RPMI8226 (cell line): ENCODE results near the gene FAM20C.
"Not testable (repeated sequence)": the region's sequence is repeated elsewhere in the genome, so short reads cannot be mapped to it uniquely, and the experiment has no call there.

ENCODE experiments used
- DNase-seq: peaks from one replicate; pipeline ENCODE4 v3.0.0-alpha.2; 2015

Gene FAM20C

DNA sequence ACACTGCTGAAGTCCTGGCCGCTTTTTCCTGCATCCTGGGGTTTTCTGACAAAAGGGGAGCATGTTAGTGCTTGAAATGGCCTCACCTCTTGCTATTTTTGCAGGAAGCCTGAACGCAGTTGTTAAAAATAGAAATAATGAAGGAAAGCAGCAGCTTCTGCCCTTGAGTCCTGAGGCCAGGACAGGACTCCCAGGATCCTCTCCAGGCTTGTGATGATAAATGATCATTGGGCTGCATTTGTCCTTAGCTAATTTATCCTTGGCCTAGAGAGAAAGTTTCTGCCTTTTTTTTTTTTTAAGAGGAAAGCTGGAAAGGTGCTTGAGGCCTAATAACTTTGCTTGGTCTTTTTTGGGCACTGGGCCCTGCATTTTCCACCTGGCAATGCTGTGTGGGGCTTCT is 17.7 kb upstream of the FAM20C start:
- no peak for DNase-seq

DNA sequence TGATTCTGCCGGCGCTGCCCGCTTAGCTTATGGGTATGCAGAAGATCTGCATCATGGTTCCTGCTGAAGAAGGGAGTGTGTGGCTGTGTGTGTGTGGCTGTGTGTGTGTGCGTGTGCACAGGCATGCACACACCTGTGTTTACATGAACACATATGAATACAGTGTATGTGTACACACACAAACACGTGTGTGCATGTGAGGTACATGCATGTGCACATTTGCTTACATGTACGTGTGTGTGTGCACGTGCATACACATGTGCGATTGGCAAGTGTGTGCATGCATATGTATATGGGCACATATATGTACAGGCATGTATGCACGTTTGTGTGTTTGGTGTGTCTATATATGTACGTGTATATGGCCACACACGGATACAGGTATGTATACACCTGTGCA is 16.4 kb upstream of the FAM20C start:
- DNase-seq, result no peak

DNA sequence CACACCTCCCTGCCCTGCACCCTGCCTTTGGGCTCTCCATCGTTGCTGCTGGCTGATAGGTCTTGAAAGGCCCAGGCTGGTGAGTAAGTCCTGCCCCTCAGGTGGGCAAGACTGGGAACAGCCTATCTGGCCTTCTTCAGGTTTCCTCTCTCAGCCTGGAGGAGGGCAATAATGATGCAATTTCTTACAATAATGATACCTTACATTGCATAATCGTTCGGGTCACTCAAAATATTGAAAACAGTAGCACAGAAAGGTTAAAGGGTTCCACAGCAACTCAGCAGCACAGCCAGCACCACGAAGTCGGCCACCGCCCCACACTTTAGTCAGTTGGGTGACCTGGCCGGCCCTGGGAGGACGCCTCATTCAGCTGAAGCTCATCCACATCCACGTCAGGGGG is 16.0 kb upstream of the FAM20C start:
- DNase-seq, result no peak

DNA sequence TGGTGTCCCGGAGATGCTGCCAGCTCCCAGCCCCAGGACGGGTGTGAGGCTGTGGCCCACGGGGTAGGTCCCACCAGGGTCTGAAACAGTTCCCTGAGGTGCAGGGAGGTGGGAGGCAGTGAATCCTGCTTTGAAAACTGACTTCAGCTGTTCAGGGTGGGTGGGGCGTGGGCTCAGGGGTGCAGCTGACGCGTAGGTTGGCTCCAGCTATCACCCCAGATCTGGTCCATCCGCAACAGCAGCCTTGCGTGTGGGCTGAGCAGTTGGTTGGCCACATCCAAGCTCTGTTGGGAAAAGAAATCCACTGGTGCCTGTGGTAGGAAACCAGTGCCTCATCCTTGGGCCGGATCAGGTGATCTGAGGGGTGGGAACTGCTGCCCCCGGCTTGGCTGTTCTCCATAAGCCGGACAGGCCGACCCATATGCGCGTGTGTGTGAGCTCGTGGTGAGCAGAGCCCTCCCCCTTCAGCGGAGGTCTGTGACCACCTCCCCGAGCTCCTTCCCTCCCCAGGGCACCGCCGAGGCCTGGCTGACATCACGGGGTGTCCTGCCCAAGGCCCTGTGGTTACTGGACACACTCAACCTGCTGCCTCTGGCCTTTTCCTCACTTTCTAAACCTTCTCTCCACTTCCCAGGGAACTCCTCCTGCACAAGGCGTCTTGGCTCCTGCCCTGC is 15.4 kb upstream of the FAM20C start:
- no peak for DNase-seq

DNA sequence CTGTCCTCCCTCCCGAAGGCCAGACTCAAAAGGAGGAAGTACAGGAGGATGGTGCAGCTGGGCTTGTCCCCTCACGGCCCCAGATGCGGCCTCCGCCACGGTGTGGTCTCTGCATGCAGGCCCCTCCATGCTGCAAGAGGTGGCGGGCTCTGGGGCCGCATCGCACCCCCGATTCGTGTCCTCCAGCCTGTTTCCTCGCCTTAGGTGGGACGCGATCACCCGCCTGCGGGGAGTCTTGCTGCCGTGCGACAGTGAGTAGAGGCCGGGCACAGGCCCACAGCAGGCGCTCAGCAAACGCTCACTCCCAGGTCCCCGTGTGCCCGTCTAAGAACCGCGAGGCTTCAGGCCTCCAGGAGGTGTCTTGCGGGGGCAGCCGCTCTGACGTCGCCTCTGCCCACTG is 13.9 kb upstream of the FAM20C start:
- no peak for DNase-seq

DNA sequence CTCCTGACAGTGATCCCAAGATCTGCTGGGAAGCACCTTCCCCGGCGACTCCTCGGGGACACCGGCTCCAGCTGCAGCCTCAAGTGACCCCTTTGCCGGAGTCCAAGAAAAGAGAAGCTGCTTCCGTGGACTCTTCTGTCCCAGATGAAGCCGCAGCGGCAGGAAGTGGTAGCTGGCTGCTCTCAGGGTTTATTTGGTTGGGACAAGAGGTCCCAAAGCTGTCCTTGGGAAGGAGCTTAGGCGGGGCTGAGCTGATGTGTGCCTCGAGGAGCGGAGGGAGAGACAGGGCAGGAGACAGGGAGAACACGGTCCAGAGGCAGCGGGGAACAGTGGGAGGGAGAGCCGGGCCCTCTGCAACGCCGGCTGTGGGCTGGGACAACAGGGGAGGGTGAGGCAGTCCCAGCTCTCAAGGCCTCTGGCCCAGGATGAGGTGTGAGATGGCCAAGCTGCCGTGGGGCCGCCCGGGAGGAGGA is 13.1 kb upstream of the FAM20C start:
- no peak for DNase-seq

DNA sequence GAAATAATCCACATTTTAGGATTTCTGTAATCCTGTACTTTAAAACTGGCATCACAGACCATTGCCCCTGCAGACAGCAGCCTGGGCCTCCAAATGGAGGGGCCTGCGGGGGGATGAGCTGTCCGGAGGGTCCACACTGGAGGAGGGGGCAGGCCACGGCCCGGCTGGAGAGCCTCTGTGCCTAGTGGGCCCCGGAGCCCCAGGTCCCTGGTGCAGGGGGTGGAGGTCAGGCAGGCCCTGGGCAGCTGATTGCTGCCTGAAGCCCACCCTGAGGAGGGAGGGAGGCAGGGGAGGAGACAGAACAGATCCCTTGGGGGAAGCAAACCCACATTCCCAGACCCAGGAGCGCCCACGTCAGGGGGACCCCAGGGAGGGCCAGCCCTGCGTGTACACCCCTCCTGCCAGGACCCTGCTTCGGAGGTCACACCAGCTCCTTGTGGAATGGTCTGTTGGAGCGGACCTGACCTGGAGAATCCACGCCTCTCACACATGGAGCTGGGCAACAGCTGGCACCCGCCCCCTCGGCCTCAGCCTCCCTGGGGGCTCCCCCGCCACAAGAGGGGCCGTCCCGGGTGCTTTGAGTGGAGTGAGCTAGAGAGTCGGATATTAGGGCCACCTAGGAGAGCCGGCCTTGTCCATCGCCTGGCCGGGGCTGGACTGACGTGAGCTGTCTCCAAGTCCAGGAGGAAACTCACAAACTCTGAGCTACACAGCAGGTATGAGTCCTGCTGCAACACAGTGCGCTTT is 12.2 kb upstream of the FAM20C start:
- no peak for DNase-seq

DNA sequence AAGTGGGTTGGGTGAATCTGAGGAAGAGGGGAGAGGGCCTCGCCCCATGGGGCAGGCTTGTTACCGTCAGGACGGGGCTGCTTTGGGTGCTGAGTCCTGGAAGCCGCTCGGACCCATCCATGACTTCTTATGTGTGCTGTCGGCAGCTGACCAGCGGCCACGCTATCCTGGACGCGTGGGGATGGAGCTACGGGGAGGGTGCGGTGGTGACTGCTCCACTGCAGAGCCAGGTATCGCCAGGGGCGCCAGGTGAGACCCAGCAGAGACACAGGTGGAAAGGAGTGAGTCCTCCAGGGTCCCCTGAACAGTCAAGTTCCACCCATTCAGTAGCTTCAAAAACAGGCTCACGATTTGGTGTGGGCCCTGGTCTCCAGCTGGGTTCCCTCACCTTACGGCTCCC is 10.6 kb upstream of the FAM20C start:
- DNase-seq, result no peak

DNA sequence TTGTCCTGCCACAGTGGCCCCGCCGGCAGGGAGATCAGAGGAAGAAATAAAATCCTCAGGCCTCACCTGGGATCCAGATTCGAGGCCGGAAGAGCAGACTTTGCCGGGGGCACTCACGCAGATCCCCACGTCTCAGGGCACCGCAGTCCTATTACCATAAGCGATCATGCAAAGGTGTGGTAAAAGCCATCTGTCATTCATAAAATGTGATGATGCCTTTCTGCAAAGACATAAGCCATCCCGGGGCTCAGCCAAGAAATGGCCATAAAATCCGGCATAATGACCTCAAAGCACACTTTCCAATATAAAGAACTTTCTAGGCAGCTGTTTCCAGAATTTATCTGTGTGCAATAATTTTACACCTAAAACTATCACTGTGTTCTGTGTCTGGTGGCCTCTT is 9.9 kb upstream of the FAM20C start:
- not testable (repeated sequence) for DNase-seq

DNA sequence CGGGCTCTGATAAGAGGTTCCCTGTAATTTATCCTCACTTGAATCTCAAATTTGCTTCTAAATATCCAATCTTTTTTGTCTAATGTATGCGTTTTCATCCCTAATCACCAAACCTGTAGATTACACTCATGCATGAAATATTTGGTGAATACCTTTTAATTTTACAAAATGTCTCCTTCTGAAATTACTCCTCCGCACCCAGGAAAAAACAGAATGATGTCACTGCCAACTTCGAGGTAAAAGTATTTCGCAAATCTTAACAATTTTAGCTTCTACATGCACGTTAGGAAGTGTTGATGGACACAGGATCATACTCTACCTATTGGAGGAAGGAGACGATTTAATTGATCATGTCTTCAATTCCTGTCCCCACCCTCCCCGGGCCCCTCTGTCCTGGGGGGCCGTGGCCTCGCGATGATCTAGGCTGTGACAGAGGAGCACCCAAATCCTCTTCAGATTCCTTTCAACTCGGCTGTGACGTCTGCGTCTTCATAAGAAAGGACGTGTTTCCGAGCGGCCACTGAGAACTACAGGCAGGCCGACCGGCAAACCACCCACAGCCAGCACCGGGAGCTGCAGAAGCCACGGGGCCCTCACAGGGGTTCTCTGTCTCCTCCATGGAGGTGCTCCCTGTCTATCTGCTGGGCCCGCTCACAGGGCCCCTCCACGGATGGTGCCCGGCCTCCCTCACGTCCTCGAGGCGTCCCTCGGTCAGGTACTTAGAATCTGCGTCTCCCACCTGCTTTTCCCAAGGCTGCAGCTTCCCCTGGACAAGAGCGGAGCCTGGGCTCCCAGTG is 8.7 kb upstream of the FAM20C start:
- no peak for DNase-seq

DNA sequence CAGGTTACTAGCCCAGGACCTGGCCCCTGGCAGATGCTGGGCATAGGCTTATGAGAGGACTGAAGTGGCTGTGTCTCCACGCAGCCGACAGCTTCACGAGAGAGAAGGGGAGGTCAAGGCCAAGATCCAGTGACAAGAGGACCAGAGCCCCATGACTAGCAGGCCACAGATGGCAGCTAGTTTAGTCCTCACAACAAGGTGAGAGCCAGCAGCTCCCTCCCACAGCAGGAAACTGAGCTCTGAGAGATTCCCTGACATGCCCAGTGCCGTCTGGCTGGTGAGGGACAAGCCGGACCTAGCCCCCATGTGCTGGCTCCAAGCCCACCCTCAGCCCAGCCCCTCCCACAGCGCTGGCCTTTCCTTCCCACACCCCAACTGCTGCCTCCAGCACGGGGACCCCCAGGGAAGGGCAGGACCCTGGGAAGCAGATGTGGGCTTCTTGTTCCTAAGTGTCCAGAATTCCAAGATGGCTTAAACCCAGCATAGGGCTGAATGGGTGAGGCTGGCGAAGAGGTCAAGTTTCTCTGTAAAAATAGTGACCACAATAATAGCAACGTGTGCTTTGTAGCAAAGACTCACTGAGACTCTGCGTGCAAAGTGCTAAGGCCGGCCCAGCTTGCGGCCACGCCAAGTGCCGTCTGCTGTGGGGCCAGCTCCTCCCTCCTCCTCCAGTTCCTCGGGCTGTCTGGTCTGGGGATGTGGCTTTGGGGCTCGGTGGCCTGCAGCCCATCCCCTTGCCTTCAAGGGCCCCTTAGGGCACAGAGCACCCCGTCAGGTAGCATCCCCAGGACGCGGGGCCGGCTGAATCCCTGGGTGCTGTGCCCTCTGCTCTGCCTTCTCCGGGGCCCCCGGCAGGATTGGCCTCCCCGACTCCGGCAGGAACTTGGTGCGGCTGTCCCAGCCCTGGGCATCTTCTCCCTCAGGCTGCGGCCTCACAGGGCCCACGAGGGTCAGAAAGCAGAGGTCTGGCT is 7.8 kb upstream of the FAM20C start:
- no peak for DNase-seq

DNA sequence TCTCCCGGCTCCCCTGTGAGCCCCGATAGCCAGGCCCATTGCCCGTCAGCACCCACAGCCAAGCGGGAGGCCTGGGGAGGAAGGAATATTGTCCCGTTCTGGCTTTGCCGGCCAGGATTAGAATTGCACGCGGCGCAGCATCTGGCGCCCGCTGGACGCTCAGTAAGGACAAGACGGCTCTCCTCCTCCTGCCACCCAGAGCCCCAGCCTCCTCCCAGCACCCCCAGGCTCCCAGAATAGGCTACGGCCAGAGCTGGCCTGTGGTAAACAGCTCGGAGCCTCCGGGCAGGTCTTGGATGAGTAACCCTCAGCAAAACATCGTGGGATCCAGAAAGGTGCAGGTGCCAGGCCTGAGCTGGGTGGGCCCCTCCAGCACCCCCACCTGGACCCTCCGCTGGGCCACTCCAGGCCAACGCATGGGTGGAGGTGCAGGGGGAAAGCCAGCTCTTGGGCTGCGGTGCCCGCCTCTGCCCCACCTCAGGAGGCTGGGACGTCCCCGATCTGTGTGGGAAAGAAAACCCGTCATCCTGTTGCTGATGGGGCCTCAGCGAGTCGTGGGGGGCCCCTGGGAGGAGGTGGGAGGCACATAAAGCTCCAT is 5.8 kb upstream of the FAM20C start:
- no peak for DNase-seq

DNA sequence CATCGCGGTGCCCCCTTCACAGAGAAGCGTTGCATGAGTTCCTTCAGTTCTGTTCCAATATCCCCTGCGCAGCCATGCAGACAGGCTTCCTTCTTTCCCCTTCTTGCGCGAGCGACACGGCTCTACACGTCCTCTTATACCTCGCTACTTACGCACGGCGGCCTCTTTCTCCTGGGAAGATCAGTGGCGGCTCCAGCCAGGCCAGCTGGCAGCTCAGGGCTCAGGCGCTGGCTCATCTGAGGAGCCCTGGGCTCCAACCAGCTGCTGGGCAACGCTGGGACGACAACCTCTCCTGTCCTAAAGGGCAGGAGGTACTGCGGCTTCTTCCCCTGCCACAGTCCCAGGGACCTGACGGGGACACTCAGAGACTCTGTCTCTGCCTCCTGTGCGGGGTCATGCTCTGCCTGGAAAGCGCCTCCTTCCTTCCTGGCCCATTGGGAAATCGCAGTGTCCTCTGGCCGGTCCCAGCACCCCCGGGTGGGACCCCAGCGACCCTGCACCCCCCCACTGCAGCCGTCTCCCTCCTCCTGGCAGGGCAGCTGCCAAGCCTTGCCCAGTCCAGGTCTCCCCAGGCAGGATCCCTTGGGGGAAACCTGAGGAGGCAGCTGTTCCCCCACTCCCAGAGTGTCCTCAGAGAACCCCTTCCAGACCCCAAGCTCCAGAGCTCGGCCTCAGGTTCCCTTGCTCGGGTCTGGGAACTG is 5.0 kb upstream of the FAM20C start:
- no peak for DNase-seq

DNA sequence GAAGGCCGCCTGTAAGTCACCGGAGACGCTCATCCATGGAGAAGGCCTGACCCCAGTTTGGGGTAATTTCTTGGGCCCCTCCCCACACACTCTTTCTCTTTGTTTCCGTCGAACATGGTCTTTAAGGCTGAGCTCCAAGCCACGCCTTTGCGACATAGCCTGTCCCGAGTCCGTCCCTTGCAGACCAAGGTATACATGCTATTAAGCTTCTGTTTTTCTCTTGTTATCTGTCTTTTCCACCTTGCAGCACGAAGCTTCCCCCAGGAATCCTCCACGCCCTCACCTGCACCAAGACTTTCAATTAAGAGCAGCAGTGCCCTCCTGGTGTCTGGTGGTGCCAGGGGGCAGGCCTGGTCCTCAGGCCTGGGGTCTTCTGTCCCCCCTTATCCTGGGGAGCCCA is 4.2 kb upstream of the FAM20C start:
- DNase-seq, result no peak

DNA sequence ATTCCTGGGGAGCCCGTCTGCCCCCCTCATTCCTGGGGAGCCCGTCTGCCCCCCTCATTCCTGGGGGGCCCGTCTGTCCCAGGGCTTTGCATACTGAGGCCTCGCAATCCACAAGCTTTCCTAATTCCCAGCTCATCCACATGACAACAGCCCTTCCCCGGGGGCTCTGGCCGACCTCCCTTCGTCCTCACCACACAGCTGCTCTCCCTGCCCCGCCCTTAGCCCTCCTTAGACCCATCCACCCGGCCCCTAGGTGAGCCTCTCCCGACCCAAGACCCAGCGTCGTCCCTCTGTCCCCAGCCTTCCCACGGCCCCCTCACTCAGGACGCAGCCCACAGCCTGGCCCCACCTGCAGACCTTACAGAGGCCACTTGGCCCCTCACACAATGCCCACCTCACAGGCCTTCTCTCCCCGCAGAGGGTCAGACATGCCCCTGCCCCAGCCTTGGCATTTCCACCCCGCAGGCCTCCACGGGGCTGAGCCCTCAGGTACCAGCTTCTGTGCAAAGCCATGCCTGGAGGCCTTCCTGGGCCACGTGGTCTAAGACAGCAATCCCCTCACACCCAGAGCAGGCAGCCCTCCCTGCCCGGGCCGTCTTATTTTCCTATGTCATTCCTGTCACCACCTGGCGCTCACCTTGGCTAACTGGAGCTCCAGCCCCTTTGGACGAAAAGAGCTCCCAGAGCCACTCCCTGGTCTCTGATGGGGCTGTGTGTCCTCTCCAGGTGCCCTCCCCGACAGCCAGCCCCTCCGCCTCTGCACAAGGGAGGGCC is 3.5 kb upstream of the FAM20C start:
- DNase-seq, result no peak

DNA sequence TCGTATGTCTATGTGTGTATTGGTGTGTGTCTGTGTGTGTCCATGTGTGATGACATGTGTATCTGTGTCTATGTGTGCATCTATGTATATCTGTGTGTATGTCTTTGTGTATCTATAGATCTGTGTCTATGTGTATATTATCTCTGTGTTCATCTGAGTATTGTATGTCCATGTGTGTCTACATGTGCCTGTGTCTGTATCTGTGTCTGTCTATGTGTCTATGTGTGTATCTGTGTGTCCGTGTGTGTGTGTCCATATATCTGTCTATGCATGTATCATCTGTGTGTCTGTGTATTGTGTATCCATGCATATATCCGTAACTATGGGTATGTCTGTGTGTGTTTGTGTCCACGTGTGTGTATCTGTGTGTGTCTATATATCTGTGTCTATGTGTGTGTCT is 2.7 kb upstream of the FAM20C start:
- no peak for DNase-seq

DNA sequence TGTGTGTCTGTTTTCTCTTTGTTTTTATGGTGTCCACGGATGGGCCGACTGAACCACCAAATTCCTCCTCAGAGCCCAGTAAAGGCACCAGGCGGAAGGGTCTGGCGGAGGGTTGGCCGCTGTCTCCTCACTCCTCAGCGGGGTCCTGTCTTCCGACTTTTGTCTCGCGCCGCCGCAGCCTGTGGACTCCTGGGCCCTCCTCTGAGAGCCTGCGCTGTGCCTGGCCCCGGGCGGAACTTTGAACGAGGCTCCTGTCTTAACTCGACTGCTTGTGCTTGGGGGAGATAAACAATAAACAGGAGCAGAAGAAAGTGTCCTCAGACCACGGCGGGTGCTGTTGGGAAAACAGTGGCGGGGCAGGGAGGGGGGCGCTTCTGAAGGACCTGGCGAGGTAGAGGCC is 2.2 kb upstream of the FAM20C start:
- DNase-seq, result no peak

DNA sequence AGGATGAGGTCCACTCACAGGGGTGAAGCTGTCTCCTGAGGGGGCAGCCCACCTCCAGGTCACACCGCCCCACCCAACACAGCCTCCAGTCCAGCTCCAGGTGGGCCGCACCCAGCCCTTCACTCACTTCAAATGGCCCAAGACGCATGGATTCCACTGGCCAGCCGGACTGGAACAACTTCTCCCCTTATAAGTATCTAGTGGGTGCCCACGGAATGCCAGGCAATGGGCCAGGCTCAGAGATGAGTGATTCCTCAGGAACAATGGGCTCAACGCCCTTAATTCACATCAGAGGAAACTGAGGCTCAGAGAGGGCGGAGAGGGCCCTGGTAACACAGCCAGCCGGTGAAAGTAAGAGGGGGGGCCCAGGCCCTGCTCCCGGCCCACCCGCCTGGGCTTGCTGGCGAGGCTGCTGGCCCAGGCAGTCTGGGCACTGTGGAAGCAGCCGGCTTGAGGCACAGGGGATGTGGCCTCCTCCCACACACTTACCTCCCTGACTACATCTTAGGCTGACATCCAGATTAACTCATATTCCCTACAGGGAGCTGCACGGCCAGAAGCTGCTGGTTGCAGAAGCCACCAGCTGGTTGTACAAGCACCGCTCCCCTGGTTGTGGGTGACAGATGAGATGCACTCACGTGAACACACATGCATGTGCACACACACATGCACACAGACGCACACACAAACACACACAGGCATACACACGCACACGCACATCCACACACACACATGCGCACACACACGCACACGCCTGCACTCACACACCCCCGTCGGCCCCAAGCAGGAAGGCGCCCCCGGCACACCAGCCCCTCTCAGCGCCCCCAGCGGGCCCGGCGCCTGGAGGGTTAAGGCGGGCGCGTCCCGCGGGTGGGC is 1.0 kb upstream of the FAM20C start:
- DNase-seq, result no peak

DNA sequence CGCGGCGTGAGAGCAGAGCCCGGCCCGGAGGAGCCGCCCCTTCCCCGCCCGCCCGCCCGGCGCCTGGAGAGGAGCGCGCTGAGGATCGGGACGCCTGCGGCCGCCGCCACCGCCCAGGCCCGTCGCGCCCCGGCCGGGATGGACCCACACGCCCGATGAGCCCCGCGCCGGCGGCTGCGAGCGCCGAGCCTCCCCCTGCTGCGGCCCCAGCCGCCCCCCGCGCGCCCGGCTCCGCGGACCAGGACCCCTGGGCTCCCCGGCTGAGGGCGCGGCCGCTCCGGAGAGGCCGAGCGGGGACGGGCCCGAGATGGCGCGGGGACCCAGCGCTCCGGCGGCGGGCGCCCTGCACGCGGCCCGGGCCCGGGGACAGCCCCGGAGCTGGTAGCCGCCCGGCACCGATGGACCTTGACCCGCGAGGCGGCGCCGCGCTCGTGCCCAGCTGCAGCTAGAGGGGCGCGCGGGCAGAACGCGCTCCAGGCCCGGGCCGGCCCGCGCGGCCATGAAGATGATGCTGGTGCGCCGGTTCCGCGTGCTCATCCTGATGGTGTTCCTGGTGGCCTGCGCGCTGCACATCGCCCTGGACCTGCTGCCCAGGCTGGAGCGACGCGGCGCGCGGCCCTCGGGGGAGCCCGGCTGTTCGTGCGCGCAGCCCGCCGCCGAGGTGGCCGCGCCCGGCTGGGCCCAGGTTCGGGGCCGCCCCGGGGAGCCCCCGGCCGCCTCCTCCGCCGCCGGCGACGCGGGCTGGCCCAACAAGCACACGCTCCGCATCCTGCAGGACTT is 520 bp downstream of the FAM20C start:
- DNase-seq, result no peak
